ENCODE measurements around the gene PLEKHM3. TPM values are rescaled to one million over a fixed set of nuclear protein-coding genes. Genes with fewer than 3 reads are reported as not detected.

The PLEKHM3 gene
- total and polyA plus RNA-seq, 2 donors (not counting 1 experiment from before 2014, with no cell fraction given) = 5.3 to 20.1 TPM

GRCh38 chr2:208047840-208048239 is 22.5 kb upstream of the PLEKHM3 start:
- H3K9ac ChIP-seq (ENCODE audit: insufficient read depth, low read length) = no peak overlapping the region
- TF ChIP-seq CTCF (conservative IDR thresholded peaks at IDR 0.05 in 1 of 2, IDR thresholded peaks at IDR 0.05 in 1 of 2; ENCODE audit: low read depth in 1 of 2, low read length in 2 of 2) (no peak), EZH2 (IDR thresholded peaks at IDR 0.05; ENCODE audit: low read length, missing control alignments) (no peak)
- no peaks in the 10 kb centered on the region for H3K4me1 ChIP-seq (ENCODE audit: control insufficient read depth, extremely low read depth, insufficient read depth, low read length)
- DNase-seq (ENCODE audit: low read depth in 2 of 2) = no peak
- H3K9me3 ChIP-seq (ENCODE audit: control insufficient read depth, insufficient read depth, low read depth, low read length) = no peaks in the 10 kb centered on the region
- no peaks in the 10 kb centered on the region for H3K79me2 ChIP-seq (ENCODE audit: control insufficient read depth, insufficient read depth, low read length)
- H3K36me3 ChIP-seq (ENCODE audit: control insufficient read depth, insufficient read depth, low read length) = no peaks in the 10 kb centered on the region
- no peak overlapping the region for H2AFZ ChIP-seq (ENCODE audit: low read length)
- no peaks in the 10 kb centered on the region for H3K27me3 ChIP-seq (ENCODE audit: control insufficient read depth, insufficient read depth, low read length)
- no peak overlapping the region for H3K4me2 ChIP-seq (ENCODE audit: extremely low read depth, insufficient read depth, low read length)
- no peak overlapping the region for H3K4me3 ChIP-seq (replicated peaks in 1 of 4; ENCODE audit: control extremely low read depth in 1 of 4, insufficient read depth in 1 of 4, low read depth in 3 of 4, low read length in 4 of 4)
- H4K20me1 ChIP-seq (ENCODE audit: control insufficient read depth, extremely low read depth, insufficient read depth, low read length) = no peaks in the 10 kb centered on the region
- no peak overlapping the region for H3K27ac ChIP-seq (ENCODE audit: insufficient read depth, low read length)

GRCh38 chr2:208046686-208047085 is 21.4 kb upstream of the PLEKHM3 start:
- Histone ChIP-seq H3K79me2 (ENCODE audit: control insufficient read depth, insufficient read depth, low read length) (no peaks in the 10 kb centered on the region), H3K4me2 (ENCODE audit: extremely low read depth, insufficient read depth, low read length) (no peak overlapping the region), H2AFZ (ENCODE audit: low read length) (no peak overlapping the region), H3K27me3 (ENCODE audit: control insufficient read depth, insufficient read depth, low read length) (no peaks in the 10 kb centered on the region), H3K9ac (ENCODE audit: insufficient read depth, low read length) (no peak overlapping the region), H3K27ac (ENCODE audit: insufficient read depth, low read length) (no peak overlapping the region), H3K9me3 (ENCODE audit: control insufficient read depth, insufficient read depth, low read depth, low read length) (no peaks in the 10 kb centered on the region), H3K4me1 (ENCODE audit: control insufficient read depth, extremely low read depth, insufficient read depth, low read length) (no peaks in the 10 kb centered on the region), H3K36me3 (ENCODE audit: control insufficient read depth, insufficient read depth, low read length) (no peaks in the 10 kb centered on the region), H3K4me3 (replicated peaks in 1 of 4; ENCODE audit: control extremely low read depth in 1 of 4, insufficient read depth in 1 of 4, low read depth in 3 of 4, low read length in 4 of 4) (no peak overlapping the region), H4K20me1 (ENCODE audit: control insufficient read depth, extremely low read depth, insufficient read depth, low read length) (no peaks in the 10 kb centered on the region)
- peak; percentile 4 to 49 for DNase-seq (ENCODE audit: low read depth in 2 of 2)
- TF ChIP-seq CTCF (conservative IDR thresholded peaks at IDR 0.05 in 1 of 2, IDR thresholded peaks at IDR 0.05 in 1 of 2; ENCODE audit: low read depth in 1 of 2, low read length in 2 of 2) (no peak), EZH2 (IDR thresholded peaks at IDR 0.05; ENCODE audit: low read length, missing control alignments) (no peak)

DNA sequence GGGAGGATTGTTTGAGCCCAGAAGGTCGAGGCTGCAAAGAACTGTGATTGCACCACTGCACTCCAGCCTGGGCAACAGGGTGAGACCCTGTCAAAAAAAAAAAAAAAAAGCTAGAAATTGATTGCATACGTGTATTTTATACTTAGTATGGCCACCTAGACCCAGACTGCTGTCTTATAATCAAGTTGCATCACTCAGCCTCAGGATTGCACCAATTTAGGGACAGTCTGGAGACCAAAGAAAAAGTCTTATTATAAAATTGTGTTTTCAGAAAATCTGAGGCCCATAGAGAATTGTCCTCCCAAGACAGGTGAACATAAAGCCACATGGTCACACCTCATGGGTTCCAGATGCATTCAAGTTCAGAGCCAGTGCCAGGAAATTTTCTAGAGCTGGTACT is 17.1 kb upstream of the PLEKHM3 start:
- H3K79me2 ChIP-seq (ENCODE audit: control insufficient read depth, insufficient read depth, low read length) = no peaks in the 10 kb centered on the region
- no peaks in the 10 kb centered on the region for H3K4me1 ChIP-seq (ENCODE audit: control insufficient read depth, extremely low read depth, insufficient read depth, low read length)
- no peak for TF ChIP-seq EZH2 (IDR thresholded peaks at IDR 0.05; ENCODE audit: low read length, missing control alignments)
- TF ChIP-seq CTCF (conservative IDR thresholded peaks at IDR 0.05 in 1 of 2, IDR thresholded peaks at IDR 0.05 in 1 of 2; ENCODE audit: low read depth in 1 of 2, low read length in 2 of 2) = no peak
- no peaks in the 10 kb centered on the region for H3K36me3 ChIP-seq (ENCODE audit: control insufficient read depth, insufficient read depth, low read length)
- H3K4me2 ChIP-seq (ENCODE audit: extremely low read depth, insufficient read depth, low read length) = no peak overlapping the region
- no peaks in the 10 kb centered on the region for H3K9me3 ChIP-seq (ENCODE audit: control insufficient read depth, insufficient read depth, low read depth, low read length)
- no peaks in the 10 kb centered on the region for H4K20me1 ChIP-seq (ENCODE audit: control insufficient read depth, extremely low read depth, insufficient read depth, low read length)
- no peak overlapping the region for H3K9ac ChIP-seq (ENCODE audit: insufficient read depth, low read length)
- H3K27me3 ChIP-seq (ENCODE audit: control insufficient read depth, insufficient read depth, low read length) = no peaks in the 10 kb centered on the region
- no peak for DNase-seq (ENCODE audit: low read depth in 2 of 2)
- H3K4me3 ChIP-seq (replicated peaks in 1 of 4; ENCODE audit: control extremely low read depth in 1 of 4, insufficient read depth in 1 of 4, low read depth in 3 of 4, low read length in 4 of 4) = no peak overlapping the region
- no peak overlapping the region for H3K27ac ChIP-seq (ENCODE audit: insufficient read depth, low read length)
- H2AFZ ChIP-seq (ENCODE audit: low read length) = no peak overlapping the region

All from fibroblast of lung (primary cell).